ENCODE measurements around the gene CST9. TPM values are rescaled to one million over a fixed set of nuclear protein-coding genes. Genes with fewer than 3 reads are reported as not detected.

The CST9 gene
- total RNA-seq, 1 experiment from 2014 or later = not detected

DNA sequence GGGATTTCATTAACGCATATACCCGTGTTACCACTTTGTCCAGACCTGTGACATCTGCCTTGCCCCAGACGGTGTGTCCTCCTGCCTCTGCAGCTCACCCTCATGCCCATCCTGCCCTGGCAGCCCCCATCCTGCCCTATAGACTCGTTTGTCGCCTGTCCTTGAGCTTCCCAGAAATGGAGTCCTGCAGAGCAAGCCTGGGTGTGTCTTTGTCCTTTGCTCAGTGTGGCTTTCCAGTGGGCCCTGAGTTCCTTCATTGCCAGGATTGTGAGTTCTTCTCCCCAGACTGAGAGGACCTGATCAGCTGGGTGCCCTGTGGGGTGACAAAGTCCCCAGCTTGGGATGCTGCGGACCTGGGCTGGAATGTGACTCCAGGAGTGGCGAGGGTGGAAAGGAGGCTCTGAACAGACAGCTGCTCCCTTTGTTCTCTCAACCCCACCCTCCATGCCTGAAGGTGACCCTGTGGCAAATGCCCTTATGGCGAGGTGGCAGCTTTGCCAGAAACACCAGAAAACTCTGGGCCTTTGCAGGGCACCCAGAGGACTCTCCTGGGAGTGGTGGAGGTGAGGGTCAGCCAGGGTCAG lies 34.4 kb upstream of the CST9 start:
- H3K4ac ChIP-seq (ENCODE audit: low read depth, low read length) = no peak overlapping the region
- no peaks in the 10 kb centered on the region for H3K79me1 ChIP-seq (ENCODE audit: insufficient read depth, low read depth, low read length, poor library complexity, severe bottlenecking)
- H3K23ac ChIP-seq (ENCODE audit: insufficient read length, low read depth, low read length) = no peak overlapping the region
- H3K4me2 ChIP-seq (ENCODE audit: insufficient read depth, insufficient read length, low read length) = no peak overlapping the region
- no CpG with 5 or more reads among the region's 8 CpGs for WGBS (ENCODE audit: extremely low coverage, insufficient read length, low lambda C conversion rate)
- Mint-ChIP-seq H3K27ac (no peak overlapping the region), H3K27me3 (ENCODE audit: low read depth) (peaks cover 14% of the 10 kb centered on the region), H3K9me3 (no peaks in the 10 kb centered on the region; a peak in 1 of 5 replicates), H3K4me1 (peaks cover 32% of the 10 kb centered on the region in 2 experiments), H3K36me3 (ENCODE audit: insufficient read depth in 1 of 3, low read depth in 3 of 3) (peaks cover 0 to 2% (median 0%) of the 10 kb centered on the region in 3 experiments; a peak in 3 of 7 replicates), H3K4me3 (no peak overlapping the region)
- H3K4me1 ChIP-seq (ENCODE audit: insufficient read depth, low read length) = peaks cover 6% of the 10 kb centered on the region; the same call in 1 of the 2 replicates
- no peak overlapping the region for H3K56ac ChIP-seq (ENCODE audit: insufficient read length, low read depth, low read length)
- no peak overlapping the region for H2BK120ac ChIP-seq (ENCODE audit: low read depth, low read length, poor library complexity, severe bottlenecking)
- H3K14ac ChIP-seq (ENCODE audit: insufficient read depth, low read length) = no peak overlapping the region
- no peak overlapping the region for H2BK5ac ChIP-seq (ENCODE audit: insufficient read length, low read length)
- no peak overlapping the region for H4K91ac ChIP-seq (ENCODE audit: insufficient read length, low read depth, low read length)
- DNase-seq = no peak
- no peak overlapping the region for H3K9ac ChIP-seq (ENCODE audit: extremely low read depth, insufficient read length, low read length)
- H3K18ac ChIP-seq (ENCODE audit: insufficient read length, low read depth, low read length) = no peak overlapping the region
- no peak overlapping the region for H2BK20ac ChIP-seq (ENCODE audit: low read depth, low read length, poor library complexity, severe bottlenecking)
- no peak overlapping the region for H2BK15ac ChIP-seq (ENCODE audit: low read depth, low read length)
- H3K27ac ChIP-seq (ENCODE audit: insufficient read length, low read depth, low read length) = no peak overlapping the region
- no peak overlapping the region for H4K8ac ChIP-seq (replicated peaks; ENCODE audit: insufficient read length, low read depth, low read length)
- no peaks in the 10 kb centered on the region for H3K79me2 ChIP-seq (ENCODE audit: insufficient read depth, low read length)
- no peaks in the 10 kb centered on the region for H4K20me1 ChIP-seq (ENCODE audit: control insufficient read depth, insufficient read depth, insufficient read length)
- H3K9me3 ChIP-seq (ENCODE audit: control insufficient read depth, low read depth, low read length) = no peaks in the 10 kb centered on the region
- no peak overlapping the region for H2AK5ac ChIP-seq (ENCODE audit: insufficient read length, low read length)
- H2BK12ac ChIP-seq (ENCODE audit: insufficient read length, low read depth, low read length) = no peak overlapping the region
- no peak overlapping the region for H4K5ac ChIP-seq (ENCODE audit: insufficient read length, low read depth, low read length)
- no peaks in the 10 kb centered on the region for H3K27me3 ChIP-seq (ENCODE audit: insufficient read depth, low read length)
- TF ChIP-seq, protein P1, sequence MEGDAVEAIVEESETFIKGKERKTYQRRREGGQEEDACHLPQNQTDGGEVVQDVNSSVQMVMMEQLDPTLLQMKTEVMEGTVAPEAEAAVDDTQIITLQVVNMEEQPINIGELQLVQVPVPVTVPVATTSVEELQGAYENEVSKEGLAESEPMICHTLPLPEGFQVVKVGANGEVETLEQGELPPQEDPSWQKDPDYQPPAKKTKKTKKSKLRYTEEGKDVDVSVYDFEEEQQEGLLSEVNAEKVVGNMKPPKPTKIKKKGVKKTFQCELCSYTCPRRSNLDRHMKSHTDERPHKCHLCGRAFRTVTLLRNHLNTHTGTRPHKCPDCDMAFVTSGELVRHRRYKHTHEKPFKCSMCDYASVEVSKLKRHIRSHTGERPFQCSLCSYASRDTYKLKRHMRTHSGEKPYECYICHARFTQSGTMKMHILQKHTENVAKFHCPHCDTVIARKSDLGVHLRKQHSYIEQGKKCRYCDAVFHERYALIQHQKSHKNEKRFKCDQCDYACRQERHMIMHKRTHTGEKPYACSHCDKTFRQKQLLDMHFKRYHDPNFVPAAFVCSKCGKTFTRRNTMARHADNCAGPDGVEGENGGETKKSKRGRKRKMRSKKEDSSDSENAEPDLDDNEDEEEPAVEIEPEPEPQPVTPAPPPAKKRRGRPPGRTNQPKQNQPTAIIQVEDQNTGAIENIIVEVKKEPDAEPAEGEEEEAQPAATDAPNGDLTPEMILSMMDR (conservative IDR thresholded peaks at IDR 0.05) = no peak
- no peak overlapping the region for H3T11ph ChIP-seq (ENCODE audit: low read length)
- H2AFZ ChIP-seq (ENCODE audit: low read length) = no peak overlapping the region
- peaks cover 6% of the 10 kb centered on the region for H3K23me2 ChIP-seq (ENCODE audit: insufficient read length, low read depth, low read length, poor library complexity, severe bottlenecking)
